ENCODE measurements around the gene IGSF22.

Gene IGSF22

GRCh38 chr11:18692941-18693760 lies 32.8 kb downstream of the IGSF22 start:
- TF ChIP-seq SIN3A (IDR thresholded peaks at IDR 0.05; ENCODE audit: borderline replicate concordance, insufficient read depth, low read length) (no peak), REST (IDR thresholded peaks at IDR 0.05; ENCODE audit: insufficient read depth in 1 of 2, low read depth in 2 of 2, low read length in 2 of 2) (no peak), POLR2AphosphoS5 (IDR thresholded peaks at IDR 0.05; ENCODE audit: low read depth, low read length) (no peak), FOXP2 (optimal IDR thresholded peaks at IDR 0.05; ENCODE audit: borderline replicate concordance, extremely low read depth, extremely low read length, insufficient read depth) (no peak), TAF1 (IDR thresholded peaks at IDR 0.05; ENCODE audit: borderline replicate concordance, insufficient read depth, low read length) (no peak)

- no peak for TF ChIP-seq POLR2AphosphoS5 (IDR thresholded peaks at IDR 0.05; ENCODE audit: low read depth, low read length)
- TF ChIP-seq FOXP2 (optimal IDR thresholded peaks at IDR 0.05; ENCODE audit: borderline replicate concordance, extremely low read depth, extremely low read length, insufficient read depth), result no peak
- TF ChIP-seq SIN3A (IDR thresholded peaks at IDR 0.05; ENCODE audit: borderline replicate concordance, insufficient read depth, low read length), result no peak
- TF ChIP-seq REST (IDR thresholded peaks at IDR 0.05; ENCODE audit: insufficient read depth in 1 of 2, low read depth in 2 of 2, low read length in 2 of 2), result no peak
- TF ChIP-seq TAF1 (IDR thresholded peaks at IDR 0.05; ENCODE audit: borderline replicate concordance, insufficient read depth, low read length), result no peak
Observed at GRCh38 chr11:18684267-18684666, 41.7 kb downstream of the IGSF22 start.

- TF ChIP-seq SIN3A (IDR thresholded peaks at IDR 0.05; ENCODE audit: borderline replicate concordance, insufficient read depth, low read length) (no peak), FOXP2 (optimal IDR thresholded peaks at IDR 0.05; ENCODE audit: borderline replicate concordance, extremely low read depth, extremely low read length, insufficient read depth) (no peak), POLR2AphosphoS5 (IDR thresholded peaks at IDR 0.05; ENCODE audit: low read depth, low read length) (no peak), REST (IDR thresholded peaks at IDR 0.05; ENCODE audit: insufficient read depth in 1 of 2, low read depth in 2 of 2, low read length in 2 of 2) (no peak), TAF1 (IDR thresholded peaks at IDR 0.05; ENCODE audit: borderline replicate concordance, insufficient read depth, low read length) (no peak)
Observed at GRCh38 chr11:18682466-18682865, 43.5 kb downstream of the IGSF22 start.

- no peak for TF ChIP-seq TAF1 (IDR thresholded peaks at IDR 0.05; ENCODE audit: borderline replicate concordance, insufficient read depth, low read length)
- TF ChIP-seq POLR2AphosphoS5 (IDR thresholded peaks at IDR 0.05; ENCODE audit: low read depth, low read length), result no peak
Observed at GRCh38 chr11:18677560-18677959, 48.4 kb downstream of the IGSF22 start.

GRCh38 chr11:18676803-18677202 lies 49.2 kb downstream of the IGSF22 start:
- TF ChIP-seq POLR2AphosphoS5 (IDR thresholded peaks at IDR 0.05; ENCODE audit: low read depth, low read length) (no peak), FOXP2 (optimal IDR thresholded peaks at IDR 0.05; ENCODE audit: borderline replicate concordance, extremely low read depth, extremely low read length, insufficient read depth) (no peak), REST (IDR thresholded peaks at IDR 0.05; ENCODE audit: insufficient read depth in 1 of 2, low read depth in 2 of 2, low read length in 2 of 2) (no peak), SIN3A (IDR thresholded peaks at IDR 0.05; ENCODE audit: borderline replicate concordance, insufficient read depth, low read length) (no peak)
